Small intestine (tissue), 7 donors: Measurements from ENCODE around the gene FGD5. TPM values are rescaled to one million over a fixed set of nuclear protein-coding genes. Genes with fewer than 3 reads are reported as not detected.
"Not testable (repeated sequence)": the region's sequence is repeated elsewhere in the genome, so short reads cannot be mapped to it uniquely, and the experiment has no call there.

Source experiments
- DNase-seq, 2 donors: peaks; one replicate each; pipeline versions ENCODE4 v3.0.0 to v3.0.0-alpha.2; 2013
- FAIRE-seq: peaks from 2 replicates; lab custom pipeline; 2012; peaks lifted over from hg19 to GRCh38; lab: Jason Lieb, UNC
- H3K27ac ChIP-seq, 3 donors: one replicate each; pipeline ENCODE4 v1.5.1; 2013; ENCODE audit warnings: low read length in 2 of 3, mild to moderate bottlenecking in 2 of 3, control low read depth in 1 of 3, inconsistent platforms in 1 of 3, low read depth in 1 of 3, moderate library complexity in 1 of 3
- H3K27me3 ChIP-seq, 3 donors: one replicate each; pipeline ENCODE4 v1.6.1; 2013; ENCODE audit warnings: low read length in 3 of 3, inconsistent platforms in 1 of 3; ENCODE audit not compliant: control insufficient read depth in 3 of 3, insufficient read depth in 3 of 3
- H3K36me3 ChIP-seq, 3 donors: one replicate each; pipeline ENCODE4 v1.6.1; 2013; ENCODE audit warnings: low read length in 3 of 3, inconsistent platforms in 1 of 3, low read depth in 1 of 3, mild to moderate bottlenecking in 1 of 3, moderate library complexity in 1 of 3; ENCODE audit not compliant: control insufficient read depth in 3 of 3, insufficient read depth in 2 of 3
- H3K4me1 ChIP-seq, 3 donors: one replicate each; pipeline ENCODE4 v1.6.1; 2013; ENCODE audit warnings: low read length in 2 of 3, inconsistent platforms in 1 of 3, low read depth in 1 of 3, mild to moderate bottlenecking in 1 of 3, moderate library complexity in 1 of 3; ENCODE audit not compliant: control insufficient read depth in 3 of 3, insufficient read depth in 2 of 3
- H3K4me3 ChIP-seq, 3 donors: one replicate each; pipeline ENCODE4 v1.5.1; 2013; ENCODE audit warnings: low read length in 3 of 3, control low read depth in 1 of 3, inconsistent platforms in 1 of 3, low read depth in 1 of 3, mild to moderate bottlenecking in 1 of 3, moderate library complexity in 1 of 3
- H3K9me3 ChIP-seq, 2 donors: one replicate each; pipeline ENCODE4 v1.6.1; 2013; ENCODE audit warnings: low read depth in 1 of 2, low read length in 1 of 2; ENCODE audit not compliant: control insufficient read depth in 2 of 2, insufficient read depth in 1 of 2
- WGBS, 3 donors: extraction: QIAGEN DNeasy Blood & Tissue Kit; methylation state at CpG; one replicate each; pipeline ENCODE4 v1.1.7; 2013; 5-methylcytosine and 5-hydroxymethylcytosine counted together
- polyA plus RNA-seq, 4 donors: library from polyadenylated mRNA; stranded (reverse) in 3 of 4; unstranded in 1 of 4; fragments of 200-250 nt in 3 of 4; fragments of 120-200 nt in 1 of 4; gene quantifications; one replicate each; pipeline versions ENCODE4 v1.2.1 to v1.2.3, GENCODE V29; 2013
- donor health status: healthy with polysubstance abuse.
- donor health status: control.
- donor health status: control.
- donor health status: Bipolar disorder and iron deficiency.
- donor health status: healthy.

Gene FGD5
- polyA plus RNA-seq, 4 donors = 3.1 to 16.1 (median 5.5) TPM

DNA sequence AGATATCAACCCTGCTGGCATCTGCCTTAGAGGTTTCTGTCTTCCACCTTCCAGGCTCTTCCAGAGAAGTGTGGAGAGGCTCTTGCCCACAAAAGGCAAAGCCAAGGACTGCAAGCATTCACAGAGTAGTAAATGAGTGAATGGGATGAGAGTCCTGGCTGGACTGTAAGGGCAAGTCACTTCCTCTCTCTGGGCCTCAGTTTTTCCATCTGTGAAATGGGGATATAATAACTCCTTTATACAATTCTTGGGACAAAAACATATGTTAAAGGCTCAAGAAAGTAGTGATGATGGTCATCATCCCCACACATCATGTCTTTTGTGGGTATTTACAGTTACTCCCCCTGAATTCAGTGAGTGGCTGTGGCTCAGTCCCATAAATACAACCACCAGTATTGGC, 10.7 kb upstream of the FGD5 start:
- H3K4me3 ChIP-seq = no peak overlapping the region
- H3K36me3 ChIP-seq = no peaks in the 10 kb centered on the region
- DNase-seq = no peak
- H3K27me3 ChIP-seq = peaks cover 0 to 40% (median 0%) of the 10 kb centered on the region in 3 donors
- H3K4me1 ChIP-seq = peaks cover 0 to 27% (median 11%) of the 10 kb centered on the region in 3 donors
- no peak for FAIRE-seq
- no peak overlapping the region for H3K27ac ChIP-seq
- H3K9me3 ChIP-seq = no peaks in the 10 kb centered on the region

DNA sequence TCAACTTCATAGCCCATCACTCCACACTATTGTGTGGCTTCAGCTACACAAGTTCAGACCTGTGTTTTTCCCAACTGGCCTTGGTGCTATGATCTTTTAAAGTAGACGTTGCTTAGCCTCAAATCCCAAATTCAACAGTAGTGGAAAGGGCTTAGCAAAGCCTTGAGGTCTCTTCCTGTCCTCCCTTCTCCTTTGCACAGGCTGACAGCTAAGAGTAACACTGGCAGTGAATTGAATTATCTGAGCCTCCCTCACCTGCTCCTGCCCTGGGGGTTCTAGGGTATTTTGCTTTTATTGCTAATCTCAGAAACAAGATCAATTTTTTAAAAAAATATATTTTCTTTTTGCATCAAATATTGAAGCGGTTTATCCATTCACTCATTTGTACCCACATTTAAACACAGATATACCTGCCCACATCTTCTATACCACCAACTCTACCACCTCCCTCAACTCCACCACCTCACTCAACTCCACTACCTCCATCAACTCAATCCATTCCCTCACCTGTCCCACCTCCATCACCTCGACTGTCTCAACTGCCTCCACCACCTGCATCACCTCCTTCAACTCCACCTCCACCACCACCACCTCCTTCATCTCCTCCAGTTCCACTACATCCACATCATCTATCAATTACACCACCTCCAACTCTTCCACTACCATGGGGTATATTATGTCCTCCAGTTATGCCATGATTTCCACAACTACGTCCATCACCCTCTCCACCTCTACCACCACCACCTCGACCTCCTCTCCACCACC, 10.1 kb upstream of the FGD5 start:
- H3K9me3 ChIP-seq = no peaks in the 10 kb centered on the region
- H3K4me1 ChIP-seq = peaks cover 0 to 21% (median 11%) of the 10 kb centered on the region in 3 donors
- H3K27ac ChIP-seq = no peak overlapping the region
- DNase-seq = no peak
- FAIRE-seq = no peak
- 80 to 88% (median 83%) methylated on average over 5 of the region's 5 CpGs for WGBS, 3 donors
- H3K27me3 ChIP-seq = peaks cover 0 to 46% (median 0%) of the 10 kb centered on the region in 3 donors
- H3K4me3 ChIP-seq = no peak overlapping the region
- no peaks in the 10 kb centered on the region for H3K36me3 ChIP-seq

DNA sequence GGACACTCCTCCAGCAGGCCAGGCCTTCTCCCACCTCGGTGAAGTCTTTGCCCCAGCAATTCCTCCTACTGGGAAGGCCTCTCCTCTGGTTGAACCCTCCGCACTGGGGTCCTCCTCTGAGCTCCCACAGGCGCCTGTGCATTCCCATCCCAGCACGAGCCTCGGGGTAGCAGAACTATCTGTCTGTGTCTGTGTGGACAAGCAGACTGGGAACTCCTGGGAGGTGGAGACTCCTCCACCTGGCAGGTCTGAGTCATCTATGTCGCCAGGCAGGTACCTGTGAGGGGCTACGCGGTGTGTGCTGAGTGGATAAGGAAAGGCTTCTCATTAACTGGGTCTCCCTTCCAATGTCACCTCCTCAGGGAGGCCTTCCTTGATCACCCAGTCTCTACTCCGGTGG, 9.2 kb upstream of the FGD5 start:
- Histone ChIP-seq H3K4me1 (peaks cover 5 to 13% (median 8%) of the 10 kb centered on the region in 3 donors), H3K27ac (peak overlapping the region in 1 of 3 donors; percentile 71), H3K27me3 (peaks cover 0 to 51% (median 0%) of the 10 kb centered on the region in 3 donors), H3K4me3 (peak overlapping the region in 2 of 3 donors; percentile 47 to 68)
- H3K9me3 ChIP-seq, H3K36me3 ChIP-seq, FAIRE-seq: not testable (repeated sequence)
- peak in 1 of 2 donors; percentile 43 for DNase-seq
- 29 to 60% (median 32%) methylated on average over 8 to 9 of the region's 9 CpGs for WGBS, 3 donors

DNA sequence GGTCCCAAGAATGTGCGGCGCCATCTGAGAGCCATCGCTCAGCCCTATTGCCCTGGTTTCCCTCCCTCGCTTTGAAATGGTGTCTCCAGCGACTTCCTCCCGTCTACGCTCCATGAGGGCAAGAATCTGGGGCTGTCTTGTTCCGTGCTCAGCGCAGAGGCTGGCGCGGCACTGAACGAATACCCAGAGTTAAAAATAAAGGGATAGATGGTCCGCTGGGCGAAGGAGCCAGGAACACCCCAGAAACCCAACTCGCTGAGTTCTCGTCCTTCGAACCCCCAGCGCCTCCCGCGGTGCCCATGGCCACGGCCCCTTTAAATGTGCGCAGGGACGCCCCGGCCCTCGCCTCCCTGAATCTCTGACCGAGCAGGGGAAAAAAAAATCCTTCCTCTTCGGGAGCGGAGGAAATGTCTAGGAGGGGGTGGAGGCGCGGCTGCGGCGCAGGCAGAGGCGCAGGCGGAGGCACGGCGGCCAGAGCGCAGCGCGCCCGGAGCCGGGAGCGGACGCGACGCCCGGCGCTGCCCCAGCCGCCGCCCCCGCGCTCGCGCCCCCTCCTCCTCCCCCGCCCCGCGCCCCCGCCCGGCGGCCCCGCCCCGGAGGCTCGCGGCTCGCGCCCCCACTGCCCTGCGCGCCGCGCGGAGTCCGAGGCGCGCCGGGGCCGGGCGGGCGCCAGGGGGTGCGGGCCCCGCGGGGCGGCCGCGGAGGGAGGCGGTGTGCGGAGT, 8.5 kb upstream of the FGD5 start:
- Histone ChIP-seq H3K4me1 (peaks cover 4 to 7% (median 5%) of the 10 kb centered on the region in 3 donors), H3K4me3 (peak overlapping the region in 2 of 3 donors; percentile 47 to 68), H3K27me3 (peaks cover 0 to 56% (median 0%) of the 10 kb centered on the region in 3 donors), H3K36me3 (no peaks in the 10 kb centered on the region), H3K27ac (peak overlapping the region in 2 of 3 donors; percentile 28 to 75), H3K9me3 (no peaks in the 10 kb centered on the region)
- 4 to 6% (median 5%) methylated on average over 34 to 83 of the region's 85 CpGs for WGBS, 3 donors
- DNase-seq = peak; percentile 31 to 51
- no peak for FAIRE-seq

DNA sequence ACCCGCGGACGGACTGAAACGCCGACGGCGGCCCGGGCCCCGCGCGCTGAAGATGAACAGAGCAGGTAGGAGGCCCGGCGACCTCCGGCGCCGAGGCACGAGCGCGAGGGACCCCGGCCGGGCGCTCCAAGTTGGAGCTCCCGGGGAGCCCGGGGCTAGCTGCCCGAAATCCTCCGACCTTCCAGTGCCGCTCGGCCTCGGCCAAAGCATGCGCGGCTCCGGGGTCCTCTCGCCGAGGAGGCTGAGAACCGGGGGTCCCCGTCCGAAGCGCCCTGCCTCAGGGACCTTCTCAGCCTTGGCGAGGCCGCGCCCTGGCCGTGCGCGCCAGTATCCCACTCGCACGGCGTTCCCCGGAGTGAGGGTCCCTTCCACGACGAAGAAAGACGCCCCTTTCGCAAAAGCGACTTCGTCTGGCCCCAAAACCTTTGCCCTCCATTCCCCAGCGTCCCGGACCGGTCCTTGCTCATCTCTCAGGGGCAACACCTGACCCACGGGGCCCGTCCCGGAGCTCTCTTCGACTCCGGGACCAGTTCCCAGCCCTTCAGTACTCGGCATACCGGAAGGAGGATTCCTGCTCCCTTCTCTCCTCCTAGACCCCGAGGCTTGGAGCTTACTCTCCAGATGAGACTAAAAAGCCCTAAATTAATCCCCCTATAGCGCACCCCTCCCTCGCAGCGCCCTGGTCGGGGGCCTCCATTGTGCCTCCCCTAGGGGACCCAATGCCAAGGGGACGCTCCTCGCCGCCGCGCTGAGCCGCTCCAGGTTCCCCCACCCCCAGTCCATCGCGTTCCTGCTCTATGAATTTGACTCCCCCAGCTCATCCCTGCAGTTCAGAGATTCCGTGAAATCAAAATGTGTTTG, 7.7 kb upstream of the FGD5 start:
- peak overlapping the region in 2 of 3 donors; percentile 55 to 68 for H3K4me3 ChIP-seq
- H3K4me1 ChIP-seq = peaks cover 0 to 6% (median 5%) of the 10 kb centered on the region in 3 donors
- no peaks in the 10 kb centered on the region for H3K36me3 ChIP-seq
- DNase-seq (peak in 1 of 2 donors; percentile 36), FAIRE-seq (no peak)
- H3K9me3 ChIP-seq = no peaks in the 10 kb centered on the region
- H3K27ac ChIP-seq = peak overlapping the region; percentile 36 to 75 (median 56)
- H3K27me3 ChIP-seq = peaks cover 0 to 62% (median 0%) of the 10 kb centered on the region in 3 donors
- WGBS, 3 donors = 4 to 13% (median 7%) methylated on average over 66 to 78 of the region's 78 CpGs

DNA sequence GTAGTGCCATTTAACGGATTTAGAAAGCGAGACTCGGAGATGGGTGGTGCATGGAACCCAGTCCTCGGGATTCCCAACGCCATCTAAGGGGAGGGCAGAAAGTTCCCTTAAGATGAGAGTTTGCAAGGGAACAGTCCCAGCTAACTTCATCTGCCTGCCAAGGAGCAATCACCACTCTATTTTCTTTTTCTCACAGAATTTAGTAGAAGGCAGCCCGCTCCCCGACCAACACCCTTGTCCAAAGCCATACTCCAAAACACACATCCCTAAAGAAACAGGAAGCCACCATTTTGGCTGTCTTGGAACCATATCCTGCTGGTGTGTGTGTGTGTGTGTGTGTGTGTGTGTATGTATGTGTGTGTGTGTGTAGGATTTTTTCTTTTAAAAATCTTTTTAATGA, 7.1 kb upstream of the FGD5 start:
- no peak for FAIRE-seq
- H3K27me3 ChIP-seq = peaks cover 0 to 62% (median 0%) of the 10 kb centered on the region in 3 donors
- H3K27ac ChIP-seq = peak overlapping the region in 2 of 3 donors; percentile 56 to 75
- 39 to 72% (median 59%) methylated on average over 7 of the region's 7 CpGs for WGBS, 3 donors
- peak overlapping the region in 2 of 3 donors; percentile 55 to 68 for H3K4me3 ChIP-seq
- no peaks in the 10 kb centered on the region for H3K36me3 ChIP-seq
- no peaks in the 10 kb centered on the region for H3K9me3 ChIP-seq
- H3K4me1 ChIP-seq = peaks cover 0 to 6% (median 5%) of the 10 kb centered on the region in 3 donors
- DNase-seq = no peak

DNA sequence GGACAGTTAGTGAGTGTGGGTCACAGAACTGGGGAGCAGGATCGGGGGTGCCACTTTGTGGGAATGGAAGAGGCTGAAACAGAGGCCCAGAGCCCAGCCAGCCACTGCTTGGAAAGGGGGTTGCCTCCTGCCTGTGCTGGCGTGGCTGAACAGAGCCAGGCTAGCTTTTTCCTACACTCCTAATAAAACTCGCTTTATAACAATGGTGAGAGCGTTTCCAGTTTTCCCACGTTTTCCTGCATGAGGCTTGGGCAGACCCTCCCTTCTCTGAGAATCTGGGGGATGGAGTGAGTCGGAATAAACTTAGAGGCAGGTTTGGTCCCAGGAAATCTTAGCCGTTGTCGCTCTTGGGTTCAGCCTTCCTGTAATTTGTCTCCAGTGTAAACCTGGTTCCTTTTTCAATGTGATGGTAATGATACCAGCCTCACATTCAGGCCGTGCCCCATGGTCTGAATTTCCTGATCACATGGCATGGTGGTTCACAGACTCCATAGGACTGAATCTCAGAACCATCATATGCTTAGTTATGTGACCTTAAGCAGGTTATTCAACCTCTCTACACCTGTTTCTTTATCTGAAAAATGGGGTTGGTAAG, 6.5 kb upstream of the FGD5 start:
- Histone ChIP-seq H3K4me1 (peaks cover 0 to 6% (median 5%) of the 10 kb centered on the region in 3 donors), H3K4me3 (peak overlapping the region in 1 of 3 donors; percentile 55), H3K9me3 (no peaks in the 10 kb centered on the region), H3K36me3 (no peaks in the 10 kb centered on the region), H3K27ac (no peak overlapping the region), H3K27me3 (peaks cover 0 to 62% (median 0%) of the 10 kb centered on the region in 3 donors)
- DNase-seq (no peak), FAIRE-seq (no peak)
- 51 to 70% (median 56%) methylated on average over 9 of the region's 9 CpGs for WGBS, 3 donors
